GM23338 (cell line): ENCODE measurements around the gene CPSF3. TPM values are rescaled to one million over a fixed set of nuclear protein-coding genes. Genes with fewer than 3 reads are reported as not detected.

Experiments
- ATAC-seq: fragments of 200-7000 bp; cut with Tn5 transposase; 3 replicates; pipeline ENCODE4 v1.9.1; 2020
- DNase-seq: peaks from one replicate; pipeline ENCODE4 v3.0.0-alpha.2; 2015; ENCODE audit warnings: low spot score
- H2AFZ ChIP-seq: fragments of 200-600 bp; sonication (generic); 2 replicates; pipeline ENCODE4 v1.8.0; 2016; ENCODE audit warnings: antibody characterized with exemption, mild to moderate bottlenecking, moderate library complexity
- H3F3A ChIP-seq: fragments of 200-600 bp; sonication (generic); replicated peaks from 2 replicates; pipeline ENCODE4 v1.8.0; 2017; ENCODE audit warnings: antibody characterized with exemption, mixed run types, low read depth
- H3K27ac ChIP-seq: fragments of 200-600 bp; sonication (generic); 2 replicates; pipeline ENCODE4 v1.6.1; 2016; ENCODE audit warnings: low read depth
- H3K27me3 ChIP-seq: fragments of 200-600 bp; sonication (generic); 2 replicates; pipeline ENCODE4 v1.8.0; 2016; ENCODE audit warnings: mild to moderate bottlenecking, mixed run types, moderate library complexity; ENCODE audit not compliant: insufficient read depth
- H3K36me3 ChIP-seq: fragments of 200-600 bp; sonication (generic); 2 replicates; pipeline ENCODE4 v1.8.0; 2016; ENCODE audit warnings: mild to moderate bottlenecking; ENCODE audit not compliant: insufficient read depth
- H3K4me1 ChIP-seq: fragments of 200-600 bp; sonication (generic); 2 replicates; pipeline ENCODE4 v1.8.0; 2016; ENCODE audit warnings: mild to moderate bottlenecking, moderate library complexity; ENCODE audit not compliant: insufficient read depth
- H3K4me2 ChIP-seq: fragments of 200-600 bp; sonication (generic); 2 replicates; pipeline ENCODE4 v1.7.1; 2017; ENCODE audit warnings: mixed run types
- H3K4me3 ChIP-seq: fragments of 200-600 bp; sonication (generic); 2 replicates; pipeline ENCODE4 v1.6.1; 2016; ENCODE audit warnings: mixed run types
- H3K79me2 ChIP-seq: fragments of 200-600 bp; sonication (generic); replicated peaks from 2 replicates; pipeline ENCODE4 v1.8.0; 2017; ENCODE audit warnings: mild to moderate bottlenecking; ENCODE audit not compliant: insufficient read depth
- H3K9me2 ChIP-seq: fragments of 200-600 bp; sonication (generic); 2 replicates; pipeline ENCODE4 v1.8.0; 2017; ENCODE audit not compliant: insufficient read depth
- H4K20me1 ChIP-seq: fragments of 200-600 bp; sonication (generic); replicated peaks from 2 replicates; pipeline ENCODE4 v1.8.0; 2017; ENCODE audit warnings: mild to moderate bottlenecking; ENCODE audit not compliant: insufficient read depth
- H3K27ac Mint-ChIP-seq: 2 replicates; pipeline ENCODE4 v1.8.0; 2020; ENCODE audit warnings: inconsistent platforms, mild to moderate bottlenecking, moderate library complexity, mixed read lengths
- H3K27me3 Mint-ChIP-seq: 3 replicates; pipeline ENCODE4 v1.8.0; 2022; ENCODE audit warnings: low read depth, mild to moderate bottlenecking, moderate library complexity, mixed read lengths, inconsistent platforms; ENCODE audit not compliant: insufficient read depth, poor library complexity
- H3K36me3 Mint-ChIP-seq: 3 replicates; pipeline ENCODE4 v1.8.0; 2021; ENCODE audit warnings: low read depth, mild to moderate bottlenecking, inconsistent platforms, moderate library complexity, mixed read lengths
- H3K4me1 Mint-ChIP-seq: 3 replicates; pipeline ENCODE4 v1.8.0; 2020; ENCODE audit warnings: mild to moderate bottlenecking, inconsistent platforms, mixed read lengths
- H3K4me3 Mint-ChIP-seq: 3 replicates; pipeline ENCODE4 v1.8.0; 2021; ENCODE audit warnings: moderate library complexity, mild to moderate bottlenecking, inconsistent platforms, mixed read lengths
- H3K9me3 Mint-ChIP-seq: 3 replicates; pipeline ENCODE4 v1.8.0; 2020; ENCODE audit warnings: moderate library complexity, mild to moderate bottlenecking, inconsistent platforms, mixed read lengths
- CREB1 ChIP-seq: fragments of 250-450 bp; sonication (Bioruptor Pico); IDR thresholded peaks from 2 replicates; pipeline ENCODE4 v1.5.0; 2020; ENCODE audit warnings: low read depth, mild to moderate bottlenecking, moderate library complexity
- NANOG ChIP-seq: IDR thresholded peaks from 2 replicates; pipeline ENCODE4 v1.6.1; 2016; ENCODE audit warnings: antibody characterized with exemption, borderline replicate concordance
- POLR2AphosphoS5 ChIP-seq: IDR thresholded peaks from 2 replicates; pipeline ENCODE4 v1.6.1; 2016; ENCODE audit warnings: antibody characterized with exemption, low read depth
- STAT1 ChIP-seq: IDR thresholded peaks from one replicate; pipeline ENCODE4 v1.6.1; 2016; ENCODE audit warnings: antibody characterized with exemption; ENCODE audit not compliant: unreplicated experiment
- ZNF331 ChIP-seq: fragments of 250-450 bp; sonication (Bioruptor Pico); IDR thresholded peaks from 2 replicates; pipeline ENCODE4 v1.5.0; 2020; ENCODE audit warnings: low read depth, mild to moderate bottlenecking, moderate library complexity
- polyA plus RNA-seq: library from polyadenylated mRNA; unstranded; fragments of >200 nt; fragmentation: Nextera tagmentation; extraction: Ambion mirVana; gene quantifications from 2 replicates; pipeline ENCODE4 v1.2.1, GENCODE V29; 2016
- total RNA-seq: library from RNA; depleted of rRNA; stranded (reverse); fragments of >200 nt; shearing (Covaris generic); gene quantifications from 2 replicates; pipeline ENCODE4 v1.2.3, GENCODE V29; 2014
- TF ChIP-seq, protein P1 (sequence below): fragments of 250-450 bp; sonication (Bioruptor Pico); IDR thresholded peaks from 2 replicates; pipeline ENCODE4 v1.5.0; 2020; ENCODE audit warnings: mild to moderate bottlenecking, moderate library complexity
- TF ChIP-seq, protein P2 (sequence below), 2 experiments: fragments of 200-600 bp in 1 of 2; sonication (generic) in 1 of 2; conservative IDR thresholded peaks; 2 replicates each; pipeline versions ENCODE4 v1.5.1 to v1.6.1; 2016 to 2017; ENCODE audit warnings: antibody characterized with exemption in 2 of 2, low read depth in 2 of 2, mild to moderate bottlenecking in 2 of 2, moderate library complexity in 1 of 2

The CPSF3 gene
- total and polyA plus RNA-seq, 2 experiments from 2014 or later: 77.1 to 105 TPM

DNA sequence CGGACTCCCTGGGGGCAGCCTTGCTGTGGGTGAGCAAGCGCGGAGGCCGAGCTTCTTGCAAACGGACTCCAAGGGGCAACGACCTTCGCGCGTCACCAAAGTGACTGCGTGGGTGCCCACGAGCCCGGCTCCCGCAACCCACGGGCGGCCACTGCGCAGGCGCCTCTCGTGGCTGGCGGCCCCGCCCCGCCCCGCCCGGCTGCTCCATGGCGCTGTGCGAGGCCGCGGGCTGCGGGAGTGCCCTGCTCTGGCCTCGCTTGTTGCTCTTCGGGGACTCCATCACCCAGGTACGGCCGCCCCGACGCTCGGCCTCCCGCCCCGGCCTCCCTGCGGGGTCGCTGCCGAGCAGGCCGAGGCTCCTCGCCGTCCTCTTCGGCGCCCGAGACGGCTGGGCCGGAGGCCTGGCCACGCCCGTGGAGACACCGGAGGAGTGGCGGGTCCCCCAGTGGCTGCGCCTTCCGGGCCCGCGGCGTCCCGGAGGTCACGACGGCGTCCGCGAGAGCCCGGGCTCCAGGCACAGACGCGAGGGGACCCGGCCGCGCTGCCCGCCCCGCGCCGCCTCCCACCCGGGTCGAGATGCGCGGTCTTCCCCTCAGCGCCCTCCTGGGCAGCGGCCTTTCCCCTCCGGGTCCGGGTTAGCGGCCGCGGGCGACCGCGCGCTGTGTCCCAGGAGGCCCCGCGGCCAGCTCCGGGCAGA, 51.1 kb downstream of the CPSF3 start, which contains the start of gene IAH1 (continued):
- TF ChIP-seq, protein P1, sequence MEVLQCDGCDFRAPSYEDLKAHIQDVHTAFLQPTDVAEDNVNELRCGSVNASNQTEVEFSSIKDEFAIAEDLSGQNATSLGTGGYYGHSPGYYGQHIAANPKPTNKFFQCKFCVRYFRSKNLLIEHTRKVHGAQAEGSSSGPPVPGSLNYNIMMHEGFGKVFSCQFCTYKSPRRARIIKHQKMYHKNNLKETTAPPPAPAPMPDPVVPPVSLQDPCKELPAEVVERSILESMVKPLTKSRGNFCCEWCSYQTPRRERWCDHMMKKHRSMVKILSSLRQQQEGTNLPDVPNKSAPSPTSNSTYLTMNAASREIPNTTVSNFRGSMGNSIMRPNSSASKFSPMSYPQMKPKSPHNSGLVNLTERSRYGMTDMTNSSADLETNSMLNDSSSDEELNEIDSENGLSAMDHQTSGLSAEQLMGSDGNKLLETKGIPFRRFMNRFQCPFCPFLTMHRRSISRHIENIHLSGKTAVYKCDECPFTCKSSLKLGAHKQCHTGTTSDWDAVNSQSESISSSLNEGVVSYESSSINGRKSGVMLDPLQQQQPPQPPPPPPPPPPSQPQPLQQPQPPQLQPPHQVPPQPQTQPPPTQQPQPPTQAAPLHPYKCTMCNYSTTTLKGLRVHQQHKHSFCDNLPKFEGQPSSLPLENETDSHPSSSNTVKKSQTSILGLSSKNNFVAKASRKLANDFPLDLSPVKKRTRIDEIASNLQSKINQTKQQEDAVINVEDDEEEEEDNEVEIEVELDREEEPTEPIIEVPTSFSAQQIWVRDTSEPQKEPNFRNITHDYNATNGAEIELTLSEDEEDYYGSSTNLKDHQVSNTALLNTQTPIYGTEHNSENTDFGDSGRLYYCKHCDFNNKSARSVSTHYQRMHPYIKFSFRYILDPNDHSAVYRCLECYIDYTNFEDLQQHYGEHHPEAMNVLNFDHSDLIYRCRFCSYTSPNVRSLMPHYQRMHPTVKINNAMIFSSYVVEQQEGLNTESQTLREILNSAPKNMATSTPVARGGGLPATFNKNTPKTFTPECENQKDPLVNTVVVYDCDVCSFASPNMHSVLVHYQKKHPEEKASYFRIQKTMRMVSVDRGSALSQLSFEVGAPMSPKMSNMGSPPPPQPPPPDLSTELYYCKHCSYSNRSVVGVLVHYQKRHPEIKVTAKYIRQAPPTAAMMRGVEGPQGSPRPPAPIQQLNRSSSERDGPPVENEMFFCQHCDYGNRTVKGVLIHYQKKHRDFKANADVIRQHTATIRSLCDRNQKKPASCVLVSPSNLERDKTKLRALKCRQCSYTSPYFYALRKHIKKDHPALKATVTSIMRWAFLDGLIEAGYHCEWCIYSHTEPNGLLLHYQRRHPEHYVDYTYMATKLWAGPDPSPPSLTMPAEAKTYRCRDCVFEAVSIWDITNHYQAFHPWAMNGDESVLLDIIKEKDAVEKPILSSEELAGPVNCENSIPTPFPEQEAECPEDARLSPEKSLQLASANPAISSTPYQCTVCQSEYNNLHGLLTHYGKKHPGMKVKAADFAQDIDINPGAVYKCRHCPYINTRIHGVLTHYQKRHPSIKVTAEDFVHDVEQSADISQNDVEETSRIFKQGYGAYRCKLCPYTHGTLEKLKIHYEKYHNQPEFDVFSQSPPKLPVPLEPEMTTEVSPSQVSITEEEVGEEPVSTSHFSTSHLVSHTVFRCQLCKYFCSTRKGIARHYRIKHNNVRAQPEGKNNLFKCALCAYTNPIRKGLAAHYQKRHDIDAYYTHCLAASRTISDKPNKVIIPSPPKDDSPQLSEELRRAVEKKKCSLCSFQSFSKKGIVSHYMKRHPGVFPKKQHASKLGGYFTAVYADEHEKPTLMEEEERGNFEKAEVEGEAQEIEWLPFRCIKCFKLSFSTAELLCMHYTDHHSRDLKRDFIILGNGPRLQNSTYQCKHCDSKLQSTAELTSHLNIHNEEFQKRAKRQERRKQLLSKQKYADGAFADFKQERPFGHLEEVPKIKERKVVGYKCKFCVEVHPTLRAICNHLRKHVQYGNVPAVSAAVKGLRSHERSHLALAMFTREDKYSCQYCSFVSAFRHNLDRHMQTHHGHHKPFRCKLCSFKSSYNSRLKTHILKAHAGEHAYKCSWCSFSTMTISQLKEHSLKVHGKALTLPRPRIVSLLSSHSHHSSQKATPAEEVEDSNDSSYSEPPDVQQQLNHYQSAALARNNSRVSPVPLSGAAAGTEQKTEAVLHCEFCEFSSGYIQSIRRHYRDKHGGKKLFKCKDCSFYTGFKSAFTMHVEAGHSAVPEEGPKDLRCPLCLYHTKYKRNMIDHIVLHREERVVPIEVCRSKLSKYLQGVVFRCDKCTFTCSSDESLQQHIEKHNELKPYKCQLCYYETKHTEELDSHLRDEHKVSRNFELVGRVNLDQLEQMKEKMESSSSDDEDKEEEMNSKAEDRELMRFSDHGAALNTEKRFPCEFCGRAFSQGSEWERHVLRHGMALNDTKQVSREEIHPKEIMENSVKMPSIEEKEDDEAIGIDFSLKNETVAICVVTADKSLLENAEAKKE (CRISPR knock-in tag): no peak
- TF ChIP-seq POLR2AphosphoS5: no peak
- no peak for TF ChIP-seq NANOG
- TF ChIP-seq, protein P2, sequence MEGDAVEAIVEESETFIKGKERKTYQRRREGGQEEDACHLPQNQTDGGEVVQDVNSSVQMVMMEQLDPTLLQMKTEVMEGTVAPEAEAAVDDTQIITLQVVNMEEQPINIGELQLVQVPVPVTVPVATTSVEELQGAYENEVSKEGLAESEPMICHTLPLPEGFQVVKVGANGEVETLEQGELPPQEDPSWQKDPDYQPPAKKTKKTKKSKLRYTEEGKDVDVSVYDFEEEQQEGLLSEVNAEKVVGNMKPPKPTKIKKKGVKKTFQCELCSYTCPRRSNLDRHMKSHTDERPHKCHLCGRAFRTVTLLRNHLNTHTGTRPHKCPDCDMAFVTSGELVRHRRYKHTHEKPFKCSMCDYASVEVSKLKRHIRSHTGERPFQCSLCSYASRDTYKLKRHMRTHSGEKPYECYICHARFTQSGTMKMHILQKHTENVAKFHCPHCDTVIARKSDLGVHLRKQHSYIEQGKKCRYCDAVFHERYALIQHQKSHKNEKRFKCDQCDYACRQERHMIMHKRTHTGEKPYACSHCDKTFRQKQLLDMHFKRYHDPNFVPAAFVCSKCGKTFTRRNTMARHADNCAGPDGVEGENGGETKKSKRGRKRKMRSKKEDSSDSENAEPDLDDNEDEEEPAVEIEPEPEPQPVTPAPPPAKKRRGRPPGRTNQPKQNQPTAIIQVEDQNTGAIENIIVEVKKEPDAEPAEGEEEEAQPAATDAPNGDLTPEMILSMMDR (conservative IDR thresholded peaks at IDR 0.05; ENCODE audit: low read depth in 2 of 2): no peak
- no peak for TF ChIP-seq STAT1
- TF ChIP-seq CREB1 (CRISPR knock-in tag): no peak

DNA sequence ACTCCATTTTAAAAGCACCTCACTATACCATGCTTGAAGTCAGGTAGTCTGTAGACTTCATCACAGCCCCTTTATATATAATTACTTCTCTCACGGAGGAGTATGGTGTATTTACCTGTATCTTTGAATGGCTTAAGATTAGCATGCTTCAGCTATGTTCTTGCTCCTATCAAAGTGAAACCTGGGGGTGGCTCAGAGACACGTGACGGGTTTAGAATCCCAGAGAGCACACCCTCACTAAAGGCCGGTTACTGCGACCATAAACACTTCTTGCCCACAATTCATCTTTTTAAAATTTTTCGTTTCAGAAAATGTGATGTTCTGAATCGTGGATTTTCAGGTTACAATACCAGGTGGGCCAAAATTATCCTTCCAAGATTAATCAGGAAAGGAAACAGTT, 54.5 kb downstream of the CPSF3 start:
- Histone ChIP-seq H3F3A (peaks cover 14% of the 10 kb centered on the region), H3K9me2 (0 out of 2 replicates have a peak, but pooled peaks cover 3% of the 10 kb centered on the region), H3K27ac (no peak overlapping the region), H2AFZ (no peak overlapping the region), H3K27me3 (peaks cover 22% of the 10 kb centered on the region), H3K4me1 (peaks cover 12% of the 10 kb centered on the region), H3K4me3 (no peak overlapping the region), H3K36me3 (no peaks in the 10 kb centered on the region; the same call in 1 of the 2 replicates), H3K79me2 (no peaks in the 10 kb centered on the region; the same call in 1 of the 2 replicates), H4K20me1 (peaks cover 4% of the 10 kb centered on the region), H3K4me2 (no peak overlapping the region)
- Mint-ChIP-seq H3K4me3 (no peak overlapping the region), H3K4me1 (peaks cover 32% of the 10 kb centered on the region), H3K27ac (no peak overlapping the region), H3K36me3 (peaks cover 12% of the 10 kb centered on the region; the same call in 2 of the 3 replicates), H3K9me3 (no peaks in the 10 kb centered on the region), H3K27me3 (peaks cover 17% of the 10 kb centered on the region)
- ATAC-seq (no peak), DNase-seq (no peak)
- TF ChIP-seq, protein P1 (CRISPR knock-in tag): no peak
- TF ChIP-seq NANOG: no peak
- no peak for TF ChIP-seq ZNF331 (CRISPR knock-in tag)
